Naive thymus-derived CD8-positive, alpha-beta T cell (primary cell): ENCODE data around the gene GCC2. TPM values are rescaled to one million over a fixed set of nuclear protein-coding genes. Genes with fewer than 3 reads are reported as not detected.
"Not testable (repeated sequence)": the region's sequence is repeated elsewhere in the genome, so short reads cannot be mapped to it uniquely, and the experiment has no call there.

Experiments used
- ATAC-seq, 2 donors: fragments of 150-1000 bp; cut with Tn5 transposase in 1 of 2; sonication (Bioruptor Pico), chemical (Tn5 transposase) in 1 of 2; 1 replicate in 1 of 2; 2 replicates in 1 of 2; pipeline ENCODE4 v1.10.0; 2021; ENCODE audit warnings: mild to moderate bottlenecking in 2 of 2, moderate library complexity in 2 of 2
- POLR2A ChIA-PET: fragments of 350-600 bp; sonication (Branson Sonifier 250); formaldehyde crosslinking; loops from one replicate; lab custom pipeline; 2021; ENCODE audit warnings: antibody characterized with exemption; lab: Charles Lee
- DNase-seq, 10 donors: peaks; one replicate each; pipeline versions ENCODE4 v3.0.0 to v3.0.0-alpha.2; 2020 to 2022
- H3K27ac Mint-ChIP-seq, 10 donors: one replicate each; pipeline ENCODE4 v1.8.0; 2020 to 2022; ENCODE audit warnings: mild to moderate bottlenecking in 10 of 10, mixed read lengths in 10 of 10, moderate library complexity in 4 of 10, inconsistent platforms in 1 of 10
- H3K27me3 Mint-ChIP-seq, 5 donors: one replicate each; pipeline ENCODE4 v1.8.0; 2021 to 2022; ENCODE audit warnings: mixed read lengths in 5 of 5
- H3K36me3 Mint-ChIP-seq, 3 donors: one replicate each; pipeline ENCODE4 v1.8.0; 2020 to 2022; ENCODE audit warnings: mixed read lengths in 3 of 3, mild to moderate bottlenecking in 2 of 3, inconsistent platforms in 1 of 3
- H3K4me1 Mint-ChIP-seq, 4 donors: one replicate each; pipeline ENCODE4 v1.8.0; 2021 to 2022; ENCODE audit warnings: mixed read lengths in 4 of 4
- H3K4me3 Mint-ChIP-seq, 10 donors: one replicate each; pipeline ENCODE4 v1.8.0; 2020 to 2022; ENCODE audit warnings: mild to moderate bottlenecking in 10 of 10, mixed read lengths in 10 of 10, moderate library complexity in 6 of 10, inconsistent platforms in 1 of 10
- H3K9me3 Mint-ChIP-seq, 9 donors: one replicate each; pipeline ENCODE4 v1.8.0; 2020 to 2022; ENCODE audit warnings: mixed read lengths in 9 of 9, mild to moderate bottlenecking in 3 of 9, inconsistent platforms in 1 of 9, moderate library complexity in 1 of 9
- polyA plus RNA-seq, 3 donors: library from polyadenylated mRNA; unstranded; fragments of 300-500 nt; fragmentation: Illumina TruSeq; gene quantifications; one replicate each; pipeline ENCODE4 v1.2.3, GENCODE V29; 2021
- total RNA-seq, 8 experiments: library from RNA in 2 of 8; stranded (reverse) in 2 of 8; gene quantifications; one replicate each; pipeline ENCODE4 v1.2.3 and lab custom pipeline; 2021 to 2026

GCC2 gene
- total and polyA plus RNA-seq, 5 experiments from 2014 or later, result 51.5 to 205 (median 100) TPM

- H3K27ac Mint-ChIP-seq, POLR2A ChIA-PET, DNase-seq, H3K4me1 Mint-ChIP-seq, H3K27me3 Mint-ChIP-seq, H3K9me3 Mint-ChIP-seq, H3K36me3 Mint-ChIP-seq, H3K4me3 Mint-ChIP-seq, ATAC-seq: not testable (repeated sequence)
Measured at GRCh38 chr2:108556581-108556980, 107.6 kb downstream of the GCC2 start.

Other genes with a start within 250 kb of the GCC2 start
- gene SULT1C3, start 209.2 kb upstream of the GCC2 start, total RNA-seq, result not detected
- not detected for gene SULT1C3, start 209.2 kb upstream of the GCC2 start, polyA plus RNA-seq
- not detected for gene SULT1C2, start 160.3 kb upstream of the GCC2 start, total RNA-seq
- not detected for gene SULT1C2, start 160.3 kb upstream of the GCC2 start, polyA plus RNA-seq
- not detected for gene SULT1C4, start 71.3 kb upstream of the GCC2 start, total RNA-seq
- not detected for gene SULT1C4, start 71.3 kb upstream of the GCC2 start, polyA plus RNA-seq
- gene LIMS1, start 85.3 kb downstream of the GCC2 start, total RNA-seq, result 10 to 100 TPM; 20.9 to 22.2 TPM
- gene LIMS1, start 85.3 kb downstream of the GCC2 start, polyA plus RNA-seq, result 10 to 100 TPM; 21.8 to 25.9 (median 21.9) TPM